ENCODE measurements around the gene SGPP2.

The SGPP2 gene

GRCh38 chr2:222423632-222424275 is 589 bp upstream of the SGPP2 start:
- Histone ChIP-seq H3K27ac (ENCODE audit: low read length) (no peak overlapping the region), H3K36me3 (ENCODE audit: insufficient read depth, low read length) (no peaks in the 10 kb centered on the region), H3K9me3 (ENCODE audit: insufficient read depth, low read length, severe bottlenecking) (no peaks in the 10 kb centered on the region), H3K4me1 (ENCODE audit: insufficient read depth, low read length) (no peaks in the 10 kb centered on the region), H3K4me2 (ENCODE audit: insufficient read depth, low read length) (no peak overlapping the region), H3K4me3 (ENCODE audit: low read depth in 1 of 2, low read length in 2 of 2) (no peak overlapping the region), H4K20me1 (ENCODE audit: insufficient read depth, low read length) (no peaks in the 10 kb centered on the region), H3K79me2 (ENCODE audit: insufficient read depth, low read length) (no peaks in the 10 kb centered on the region), H3K27me3 (ENCODE audit: insufficient read depth, low read length, poor library complexity) (no peaks in the 10 kb centered on the region), H2AFZ (ENCODE audit: low read depth, low read length) (no peak overlapping the region), H3K9ac (ENCODE audit: low read depth, low read length) (no peak overlapping the region)
- ATAC-seq (ENCODE audit: insufficient read depth, low read depth) (no peak), DNase-seq (no peak)
- no peak for TF ChIP-seq EZH2 (IDR thresholded peaks at IDR 0.05; ENCODE audit: borderline replicate concordance, low read depth, low read length, severe bottlenecking)
- TF ChIP-seq, protein P1, sequence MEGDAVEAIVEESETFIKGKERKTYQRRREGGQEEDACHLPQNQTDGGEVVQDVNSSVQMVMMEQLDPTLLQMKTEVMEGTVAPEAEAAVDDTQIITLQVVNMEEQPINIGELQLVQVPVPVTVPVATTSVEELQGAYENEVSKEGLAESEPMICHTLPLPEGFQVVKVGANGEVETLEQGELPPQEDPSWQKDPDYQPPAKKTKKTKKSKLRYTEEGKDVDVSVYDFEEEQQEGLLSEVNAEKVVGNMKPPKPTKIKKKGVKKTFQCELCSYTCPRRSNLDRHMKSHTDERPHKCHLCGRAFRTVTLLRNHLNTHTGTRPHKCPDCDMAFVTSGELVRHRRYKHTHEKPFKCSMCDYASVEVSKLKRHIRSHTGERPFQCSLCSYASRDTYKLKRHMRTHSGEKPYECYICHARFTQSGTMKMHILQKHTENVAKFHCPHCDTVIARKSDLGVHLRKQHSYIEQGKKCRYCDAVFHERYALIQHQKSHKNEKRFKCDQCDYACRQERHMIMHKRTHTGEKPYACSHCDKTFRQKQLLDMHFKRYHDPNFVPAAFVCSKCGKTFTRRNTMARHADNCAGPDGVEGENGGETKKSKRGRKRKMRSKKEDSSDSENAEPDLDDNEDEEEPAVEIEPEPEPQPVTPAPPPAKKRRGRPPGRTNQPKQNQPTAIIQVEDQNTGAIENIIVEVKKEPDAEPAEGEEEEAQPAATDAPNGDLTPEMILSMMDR (IDR thresholded peaks at IDR 0.05; ENCODE audit: borderline replicate concordance, extremely low read depth, low read length, poor library complexity, severe bottlenecking) = no peak

GRCh38 chr2:222424729-222425671 is 657 bp downstream of the SGPP2 start:
- Histone ChIP-seq H3K27ac (ENCODE audit: low read length) (no peak overlapping the region), H3K4me1 (ENCODE audit: insufficient read depth, low read length) (no peaks in the 10 kb centered on the region), H3K9me3 (ENCODE audit: insufficient read depth, low read length, severe bottlenecking) (no peaks in the 10 kb centered on the region), H3K36me3 (ENCODE audit: insufficient read depth, low read length) (no peaks in the 10 kb centered on the region), H3K4me2 (ENCODE audit: insufficient read depth, low read length) (no peak overlapping the region), H3K27me3 (ENCODE audit: insufficient read depth, low read length, poor library complexity) (no peaks in the 10 kb centered on the region), H4K20me1 (ENCODE audit: insufficient read depth, low read length) (no peaks in the 10 kb centered on the region), H3K9ac (ENCODE audit: low read depth, low read length) (no peak overlapping the region), H2AFZ (ENCODE audit: low read depth, low read length) (no peak overlapping the region), H3K79me2 (ENCODE audit: insufficient read depth, low read length) (no peaks in the 10 kb centered on the region), H3K4me3 (ENCODE audit: low read depth in 1 of 2, low read length in 2 of 2) (no peak overlapping the region)
- DNase-seq = no peak
- TF ChIP-seq, protein P1 (IDR thresholded peaks at IDR 0.05; ENCODE audit: borderline replicate concordance, extremely low read depth, low read length, poor library complexity, severe bottlenecking) = no peak
- TF ChIP-seq EZH2 (IDR thresholded peaks at IDR 0.05; ENCODE audit: borderline replicate concordance, low read depth, low read length, severe bottlenecking) = no peak
- ATAC-seq (ENCODE audit: insufficient read depth, low read depth) = no peak

- Histone ChIP-seq H3K4me1 (ENCODE audit: insufficient read depth, low read length) (no peaks in the 10 kb centered on the region), H4K20me1 (ENCODE audit: insufficient read depth, low read length) (no peaks in the 10 kb centered on the region), H3K4me2 (ENCODE audit: insufficient read depth, low read length) (no peak overlapping the region), H3K36me3 (ENCODE audit: insufficient read depth, low read length) (no peaks in the 10 kb centered on the region), H3K4me3 (ENCODE audit: low read depth in 1 of 2, low read length in 2 of 2) (no peak overlapping the region), H3K9me3 (ENCODE audit: insufficient read depth, low read length, severe bottlenecking) (no peaks in the 10 kb centered on the region), H2AFZ (ENCODE audit: low read depth, low read length) (no peak overlapping the region), H3K27ac (ENCODE audit: low read length) (no peak overlapping the region), H3K79me2 (ENCODE audit: insufficient read depth, low read length) (no peaks in the 10 kb centered on the region), H3K9ac (ENCODE audit: low read depth, low read length) (no peak overlapping the region), H3K27me3 (ENCODE audit: insufficient read depth, low read length, poor library complexity) (no peaks in the 10 kb centered on the region)
- DNase-seq = no peak
- no peak for TF ChIP-seq EZH2 (IDR thresholded peaks at IDR 0.05; ENCODE audit: borderline replicate concordance, low read depth, low read length, severe bottlenecking)
- TF ChIP-seq, protein P1 (IDR thresholded peaks at IDR 0.05; ENCODE audit: borderline replicate concordance, extremely low read depth, low read length, poor library complexity, severe bottlenecking) = no peak
- ATAC-seq (ENCODE audit: insufficient read depth, low read depth) = no peak
Observed at GRCh38 chr2:222427646-222428301, 3.4 kb downstream of the SGPP2 start.
